Measurements from ENCODE around the gene TIMM17A. TPM values are rescaled to one million over a fixed set of nuclear protein-coding genes. Genes with fewer than 3 reads are reported as not detected.
A peak's percentile ranks its signal among the peaks of the same experiment; 100 is the strongest.

The TIMM17A gene
- total RNA-seq, 2 donors from 2014 or later, result 40.5 to 93.4 TPM

- H3K27ac Mint-ChIP-seq, result no peak overlapping the region
- H3K27me3 Mint-ChIP-seq, result no peaks in the 10 kb centered on the region
- H3K4me1 Mint-ChIP-seq, result peaks cover 19% of the 10 kb centered on the region
- no peak overlapping the region for H3K4me3 Mint-ChIP-seq
- peaks cover 32% of the 10 kb centered on the region for H3K36me3 Mint-ChIP-seq (ENCODE audit: low read depth)
- no peak for ATAC-seq (replicated peaks)
- H3K9me3 Mint-ChIP-seq, result no peaks in the 10 kb centered on the region
Measured at GRCh38 chr1:201985355-201985754, 30.1 kb downstream of the TIMM17A start.

GRCh38 chr1:201988601-201989000, 33.3 kb downstream of the TIMM17A start:
- Mint-ChIP-seq H3K4me3 (no peak overlapping the region), H3K36me3 (ENCODE audit: low read depth) (peaks cover 58% of the 10 kb centered on the region), H3K27me3 (no peaks in the 10 kb centered on the region), H3K9me3 (no peaks in the 10 kb centered on the region), H3K27ac (no peak overlapping the region), H3K4me1 (peaks cover 9% of the 10 kb centered on the region)
- no peak for ATAC-seq (replicated peaks)

GRCh38 chr1:201989354-201990128, 34.2 kb downstream of the TIMM17A start:
- Mint-ChIP-seq H3K4me1 (peaks cover 4% of the 10 kb centered on the region), H3K4me3 (no peak overlapping the region), H3K27me3 (no peaks in the 10 kb centered on the region), H3K36me3 (ENCODE audit: low read depth) (peaks cover 67% of the 10 kb centered on the region), H3K27ac (no peak overlapping the region), H3K9me3 (no peaks in the 10 kb centered on the region)
- ATAC-seq (replicated peaks), result no peak

GRCh38 chr1:201990427-201990826, 35.1 kb downstream of the TIMM17A start:
- H3K9me3 Mint-ChIP-seq, result no peaks in the 10 kb centered on the region
- peaks cover 3% of the 10 kb centered on the region for H3K4me1 Mint-ChIP-seq
- no peak overlapping the region for H3K27ac Mint-ChIP-seq
- no peak overlapping the region for H3K4me3 Mint-ChIP-seq
- ATAC-seq (replicated peaks), result no peak
- H3K36me3 Mint-ChIP-seq (ENCODE audit: low read depth), result peaks cover 75% of the 10 kb centered on the region
- H3K27me3 Mint-ChIP-seq, result no peaks in the 10 kb centered on the region

GRCh38 chr1:201999625-202000238, 44.4 kb downstream of the TIMM17A start:
- Mint-ChIP-seq H3K27me3 (no peaks in the 10 kb centered on the region), H3K27ac (no peak overlapping the region), H3K4me3 (no peak overlapping the region), H3K9me3 (no peaks in the 10 kb centered on the region), H3K4me1 (no peaks in the 10 kb centered on the region), H3K36me3 (ENCODE audit: low read depth) (peaks cover 90% of the 10 kb centered on the region)
- peak; percentile 83 for ATAC-seq (replicated peaks)

- no peaks in the 10 kb centered on the region for H3K4me1 Mint-ChIP-seq
- no peak for ATAC-seq (replicated peaks)
- H3K36me3 Mint-ChIP-seq (ENCODE audit: low read depth), result peaks cover 78% of the 10 kb centered on the region
- no peak overlapping the region for H3K4me3 Mint-ChIP-seq
- H3K27ac Mint-ChIP-seq, result no peak overlapping the region
- no peaks in the 10 kb centered on the region for H3K9me3 Mint-ChIP-seq
- H3K27me3 Mint-ChIP-seq, result no peaks in the 10 kb centered on the region
Measured at GRCh38 chr1:202002507-202002906, 47.2 kb downstream of the TIMM17A start.

- no peak overlapping the region for H3K4me3 Mint-ChIP-seq
- no peaks in the 10 kb centered on the region for H3K9me3 Mint-ChIP-seq
- no peaks in the 10 kb centered on the region for H3K4me1 Mint-ChIP-seq
- H3K27ac Mint-ChIP-seq, result no peak overlapping the region
- peaks cover 65% of the 10 kb centered on the region for H3K36me3 Mint-ChIP-seq (ENCODE audit: low read depth)
- no peaks in the 10 kb centered on the region for H3K27me3 Mint-ChIP-seq
- ATAC-seq (replicated peaks), result no peak
Measured at GRCh38 chr1:202004711-202005110, 49.4 kb downstream of the TIMM17A start.

GRCh38 chr1:202005958-202006357, 50.7 kb downstream of the TIMM17A start:
- Mint-ChIP-seq H3K9me3 (no peaks in the 10 kb centered on the region), H3K27ac (no peak overlapping the region), H3K4me1 (no peaks in the 10 kb centered on the region), H3K27me3 (no peaks in the 10 kb centered on the region), H3K36me3 (ENCODE audit: low read depth) (peaks cover 52% of the 10 kb centered on the region), H3K4me3 (no peak overlapping the region)
- ATAC-seq (replicated peaks), result no peak

- Mint-ChIP-seq H3K36me3 (ENCODE audit: low read depth) (peaks cover 39% of the 10 kb centered on the region), H3K4me3 (no peak overlapping the region), H3K27me3 (no peaks in the 10 kb centered on the region), H3K9me3 (no peaks in the 10 kb centered on the region), H3K4me1 (no peaks in the 10 kb centered on the region), H3K27ac (no peak overlapping the region)
- no peak for ATAC-seq (replicated peaks)
Measured at GRCh38 chr1:202007304-202007703, 52.0 kb downstream of the TIMM17A start.

GRCh38 chr1:202007805-202008489, 52.6 kb downstream of the TIMM17A start:
- Mint-ChIP-seq H3K27ac (no peak overlapping the region), H3K27me3 (no peaks in the 10 kb centered on the region), H3K36me3 (ENCODE audit: low read depth) (peaks cover 33% of the 10 kb centered on the region), H3K4me3 (no peak overlapping the region), H3K9me3 (no peaks in the 10 kb centered on the region), H3K4me1 (no peaks in the 10 kb centered on the region)
- no peak for ATAC-seq (replicated peaks)

GRCh38 chr1:202009326-202010179, 54.2 kb downstream of the TIMM17A start:
- Mint-ChIP-seq H3K27me3 (no peaks in the 10 kb centered on the region), H3K36me3 (ENCODE audit: low read depth) (peaks cover 17% of the 10 kb centered on the region), H3K4me3 (no peak overlapping the region), H3K9me3 (no peaks in the 10 kb centered on the region), H3K27ac (no peak overlapping the region), H3K4me1 (no peaks in the 10 kb centered on the region)
- ATAC-seq (replicated peaks), result peak; percentile 74

GRCh38 chr1:202010180-202011015, 55.1 kb downstream of the TIMM17A start, which contains the start of gene ELF3:
Gene ELF3, plus strand, starts transcription at chr1:202010587. Its CDS starts 550 bp downstream, at chr1:202011137.
- peak; percentile 71 for ATAC-seq (replicated peaks)
- Mint-ChIP-seq H3K9me3 (no peaks in the 10 kb centered on the region), H3K36me3 (ENCODE audit: low read depth) (peaks cover 8% of the 10 kb centered on the region), H3K4me3 (no peak within 1 kb of the TSS), H3K27ac (no peak within 1 kb of the TSS), H3K27me3 (no peaks in the 10 kb centered on the region), H3K4me1 (no peaks in the 10 kb centered on the region)

GRCh38 chr1:202011994-202012393, 56.7 kb downstream of the TIMM17A start:
- ATAC-seq (replicated peaks), result no peak
- no peaks in the 10 kb centered on the region for H3K9me3 Mint-ChIP-seq
- H3K36me3 Mint-ChIP-seq (ENCODE audit: low read depth), result no peaks in the 10 kb centered on the region
- H3K27me3 Mint-ChIP-seq, result peaks cover 2% of the 10 kb centered on the region
- H3K4me3 Mint-ChIP-seq, result no peak overlapping the region
- H3K4me1 Mint-ChIP-seq, result no peaks in the 10 kb centered on the region
- no peak overlapping the region for H3K27ac Mint-ChIP-seq

Data from activated T-helper 17 cell treated with anti-CD3 and anti-CD28 coated beads, Interleukin-2, amount 50 U/mL, for 72 hours (primary cell).